ENCODE results near the gene GHRH.

GHRH gene

GRCh38 chr20:37261714-37262113 is at the start of gene GHRH:
GHRH (minus strand) TSS chr20:37261814; CDS start chr20:37256889, 4,925 bp downstream.
- Mint-ChIP-seq H3K4me1 (no peaks in the 10 kb centered on the region), H3K9me3 (no peaks in the 10 kb centered on the region), H3K27me3 (peaks cover 42% of the 10 kb centered on the region), H3K36me3 (no peaks in the 10 kb centered on the region), H3K4me3 (no peak within 1 kb of the TSS), H3K27ac (no peak within 1 kb of the TSS)
- no peak for DNase-seq
- CTCF ChIA-PET, result interaction anchor here (1.4 kb wide), 1 partner anchor 9 kb away, joined by 3 read pairs; no protein-coding TSS in a partner anchor

- no peaks in the 10 kb centered on the region for H3K9me3 Mint-ChIP-seq
- H3K4me3 Mint-ChIP-seq, result no peak overlapping the region
- no peak overlapping the region for H3K27ac Mint-ChIP-seq
- CTCF ChIA-PET, result no interaction called here
- H3K27me3 Mint-ChIP-seq, result no peaks in the 10 kb centered on the region
- DNase-seq, result no peak
- H3K4me1 Mint-ChIP-seq, result peaks cover 15% of the 10 kb centered on the region
- peaks cover 19% of the 10 kb centered on the region for H3K36me3 Mint-ChIP-seq
These were observed 49.3 kb upstream of the GHRH start for GRCh38 chr20:37310951-37311350.

- Mint-ChIP-seq H3K9me3 (no peaks in the 10 kb centered on the region), H3K36me3 (peaks cover 19% of the 10 kb centered on the region), H3K4me1 (peaks cover 6% of the 10 kb centered on the region), H3K27ac (peak overlapping the region; percentile 17), H3K27me3 (no peaks in the 10 kb centered on the region), H3K4me3 (no peak overlapping the region)
- no peak for DNase-seq
- CTCF ChIA-PET, result no interaction called here
These were observed 48.4 kb upstream of the GHRH start for GRCh38 chr20:37309936-37310590.

- DNase-seq, result no peak
- CTCF ChIA-PET, result no interaction called here
- Mint-ChIP-seq H3K4me3 (no peak overlapping the region), H3K4me1 (peaks cover 4% of the 10 kb centered on the region), H3K36me3 (peaks cover 22% of the 10 kb centered on the region), H3K27ac (peak overlapping the region; percentile 75), H3K9me3 (no peaks in the 10 kb centered on the region), H3K27me3 (no peaks in the 10 kb centered on the region)
These were observed 47.7 kb upstream of the GHRH start for GRCh38 chr20:37309290-37309689.

- Mint-ChIP-seq H3K4me1 (peaks cover 4% of the 10 kb centered on the region), H3K27ac (peak overlapping the region; percentile 75), H3K36me3 (peaks cover 25% of the 10 kb centered on the region), H3K27me3 (no peaks in the 10 kb centered on the region), H3K9me3 (no peaks in the 10 kb centered on the region), H3K4me3 (no peak overlapping the region)
- CTCF ChIA-PET, result no interaction called here
- DNase-seq, result no peak
These were observed 46.8 kb upstream of the GHRH start for GRCh38 chr20:37308086-37309050.

- peaks cover 31% of the 10 kb centered on the region for H3K36me3 Mint-ChIP-seq
- no peaks in the 10 kb centered on the region for H3K27me3 Mint-ChIP-seq
- CTCF ChIA-PET, result no interaction called here
These were observed 44.2 kb upstream of the GHRH start for GRCh38 chr20:37305839-37306238.

GRCh38 chr20:37305079-37305478 is 43.5 kb upstream of the GHRH start:
- Mint-ChIP-seq H3K27me3 (no peaks in the 10 kb centered on the region), H3K36me3 (peaks cover 32% of the 10 kb centered on the region), H3K4me3 (no peak overlapping the region), H3K4me1 (peaks cover 6% of the 10 kb centered on the region), H3K27ac (peak overlapping the region; percentile 50), H3K9me3 (no peaks in the 10 kb centered on the region)
- CTCF ChIA-PET, result no interaction called here
- no peak for DNase-seq

More at GRCh38 chr20:37305839-37306238, 44.2 kb upstream of the GHRH start:
- Mint-ChIP-seq H3K4me1 (peaks cover 4% of the 10 kb centered on the region), H3K9me3 (no peaks in the 10 kb centered on the region), H3K4me3 (no peak overlapping the region), H3K27ac (no peak overlapping the region)
- DNase-seq, result no peak

- Mint-ChIP-seq H3K27ac (no peak overlapping the region), H3K27me3 (no peaks in the 10 kb centered on the region), H3K36me3 (peaks cover 35% of the 10 kb centered on the region), H3K4me3 (no peak overlapping the region), H3K4me1 (peaks cover 7% of the 10 kb centered on the region), H3K9me3 (no peaks in the 10 kb centered on the region)
- CTCF ChIA-PET, result no interaction called here
- no peak for DNase-seq
These were observed 42.0 kb upstream of the GHRH start for GRCh38 chr20:37303637-37304036.

- H3K36me3 Mint-ChIP-seq, result peaks cover 32% of the 10 kb centered on the region
- no peak for DNase-seq
- no peak overlapping the region for H3K4me3 Mint-ChIP-seq
- H3K4me1 Mint-ChIP-seq, result peaks cover 7% of the 10 kb centered on the region
- CTCF ChIA-PET, result no interaction called here
- no peaks in the 10 kb centered on the region for H3K27me3 Mint-ChIP-seq
- H3K27ac Mint-ChIP-seq, result no peak overlapping the region
- no peaks in the 10 kb centered on the region for H3K9me3 Mint-ChIP-seq
These were observed 41.4 kb upstream of the GHRH start for GRCh38 chr20:37302981-37303380.

- no peak overlapping the region for H3K27ac Mint-ChIP-seq
- no peaks in the 10 kb centered on the region for H3K9me3 Mint-ChIP-seq
- CTCF ChIA-PET, result no interaction called here
- peaks cover 14% of the 10 kb centered on the region for H3K4me1 Mint-ChIP-seq
- no peaks in the 10 kb centered on the region for H3K27me3 Mint-ChIP-seq
- DNase-seq, result no peak
- no peak overlapping the region for H3K4me3 Mint-ChIP-seq
- H3K36me3 Mint-ChIP-seq, result peaks cover 38% of the 10 kb centered on the region
These were observed 39.9 kb upstream of the GHRH start for GRCh38 chr20:37301558-37301957.

- H3K27ac Mint-ChIP-seq, result no peak overlapping the region
- CTCF ChIA-PET, result no interaction called here
- H3K4me3 Mint-ChIP-seq, result no peak overlapping the region
- no peak for DNase-seq
- no peaks in the 10 kb centered on the region for H3K9me3 Mint-ChIP-seq
- H3K27me3 Mint-ChIP-seq, result no peaks in the 10 kb centered on the region
- peaks cover 38% of the 10 kb centered on the region for H3K36me3 Mint-ChIP-seq
- H3K4me1 Mint-ChIP-seq, result peaks cover 19% of the 10 kb centered on the region
These were observed 39.5 kb upstream of the GHRH start for GRCh38 chr20:37301120-37301519.

- Mint-ChIP-seq H3K36me3 (peaks cover 38% of the 10 kb centered on the region), H3K9me3 (no peaks in the 10 kb centered on the region), H3K27me3 (no peaks in the 10 kb centered on the region), H3K4me1 (peaks cover 24% of the 10 kb centered on the region), H3K27ac (no peak overlapping the region), H3K4me3 (no peak overlapping the region)
- no peak for DNase-seq
- CTCF ChIA-PET, result interaction anchor here (1.0 kb wide), 1 partner anchor 84 kb away, joined by 3 read pairs; no protein-coding TSS in a partner anchor
These were observed 38.3 kb upstream of the GHRH start for GRCh38 chr20:37299718-37300528.

- no peak for DNase-seq
- Mint-ChIP-seq H3K27me3 (no peaks in the 10 kb centered on the region), H3K4me3 (no peak overlapping the region), H3K9me3 (peaks cover 3% of the 10 kb centered on the region), H3K36me3 (peaks cover 36% of the 10 kb centered on the region), H3K4me1 (peaks cover 31% of the 10 kb centered on the region), H3K27ac (peak overlapping the region; percentile 34)
- CTCF ChIA-PET, result no interaction called here
These were observed 36.8 kb upstream of the GHRH start for GRCh38 chr20:37298190-37298939.

All from activated naive CD4-positive, alpha-beta T cell treated with anti-CD3 and anti-CD28 coated beads, Interleukin-2, amount 10 ng/mL, durations not matched to agents 7 days and 5 days (primary cell).